ENCODE data around the gene LARGE1. TPM values are rescaled to one million over a fixed set of nuclear protein-coding genes. Genes with fewer than 3 reads are reported as not detected.

LARGE1 gene
- total RNA-seq, 1 donor, result 15.0 TPM

DNA sequence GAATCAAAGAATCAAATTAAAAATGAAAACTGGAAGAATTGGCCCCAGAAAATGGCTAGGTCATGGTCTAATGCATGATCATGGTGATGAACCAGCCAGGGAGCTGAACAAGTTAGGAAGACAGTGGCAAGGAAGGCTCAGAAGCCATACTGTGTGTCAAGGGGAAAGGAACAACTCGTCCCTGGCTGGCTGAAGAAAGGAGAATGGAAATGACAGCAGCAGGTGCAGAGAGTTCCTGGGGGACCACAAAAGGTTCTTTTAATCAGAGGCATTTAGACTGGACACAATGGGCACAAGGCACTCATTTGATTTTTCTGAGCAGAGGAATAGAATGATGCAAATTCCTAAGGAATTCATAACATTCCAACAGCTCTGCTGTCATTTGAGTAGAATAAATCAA, 209.9 kb downstream of the LARGE1 start:
- no peak for DNase-seq (ENCODE audit: low read depth)
- H3K4me3 ChIP-seq (ENCODE audit: low read depth, low read length), result no peak overlapping the region
- TF ChIP-seq, protein P1, sequence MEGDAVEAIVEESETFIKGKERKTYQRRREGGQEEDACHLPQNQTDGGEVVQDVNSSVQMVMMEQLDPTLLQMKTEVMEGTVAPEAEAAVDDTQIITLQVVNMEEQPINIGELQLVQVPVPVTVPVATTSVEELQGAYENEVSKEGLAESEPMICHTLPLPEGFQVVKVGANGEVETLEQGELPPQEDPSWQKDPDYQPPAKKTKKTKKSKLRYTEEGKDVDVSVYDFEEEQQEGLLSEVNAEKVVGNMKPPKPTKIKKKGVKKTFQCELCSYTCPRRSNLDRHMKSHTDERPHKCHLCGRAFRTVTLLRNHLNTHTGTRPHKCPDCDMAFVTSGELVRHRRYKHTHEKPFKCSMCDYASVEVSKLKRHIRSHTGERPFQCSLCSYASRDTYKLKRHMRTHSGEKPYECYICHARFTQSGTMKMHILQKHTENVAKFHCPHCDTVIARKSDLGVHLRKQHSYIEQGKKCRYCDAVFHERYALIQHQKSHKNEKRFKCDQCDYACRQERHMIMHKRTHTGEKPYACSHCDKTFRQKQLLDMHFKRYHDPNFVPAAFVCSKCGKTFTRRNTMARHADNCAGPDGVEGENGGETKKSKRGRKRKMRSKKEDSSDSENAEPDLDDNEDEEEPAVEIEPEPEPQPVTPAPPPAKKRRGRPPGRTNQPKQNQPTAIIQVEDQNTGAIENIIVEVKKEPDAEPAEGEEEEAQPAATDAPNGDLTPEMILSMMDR (IDR thresholded peaks at IDR 0.05; ENCODE audit: insufficient read depth, low read length), result no peak

DNA sequence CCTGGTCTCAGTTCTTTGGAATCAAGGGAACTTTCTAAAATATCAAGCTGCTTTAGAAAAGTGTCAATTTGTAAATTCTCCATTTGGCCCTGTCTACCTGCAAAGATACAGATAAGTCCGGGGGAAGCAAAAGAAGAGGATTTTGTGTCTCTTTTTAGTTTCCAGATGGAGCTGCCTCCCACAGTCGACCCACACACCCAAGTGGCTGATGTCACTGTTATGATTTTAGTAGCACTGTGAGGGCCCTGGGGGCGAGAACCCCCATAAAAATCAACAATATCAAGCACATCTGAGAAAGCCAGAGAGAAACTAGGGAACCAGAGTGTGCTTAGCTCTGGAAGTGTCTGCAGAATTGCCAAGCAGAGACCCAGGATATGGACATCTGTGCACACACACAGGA, 212.7 kb downstream of the LARGE1 start:
- no peak for DNase-seq (ENCODE audit: low read depth)
- no peak overlapping the region for H3K4me3 ChIP-seq (ENCODE audit: low read depth, low read length)
- TF ChIP-seq, protein P1 (IDR thresholded peaks at IDR 0.05; ENCODE audit: insufficient read depth, low read length), result no peak

GRCh38 chr22:33706100-33706499, 214.2 kb downstream of the LARGE1 start:
- DNase-seq (ENCODE audit: low read depth), result no peak
- H3K4me3 ChIP-seq (ENCODE audit: low read depth, low read length), result no peak overlapping the region
- TF ChIP-seq, protein P1 (IDR thresholded peaks at IDR 0.05; ENCODE audit: insufficient read depth, low read length), result no peak

DNA sequence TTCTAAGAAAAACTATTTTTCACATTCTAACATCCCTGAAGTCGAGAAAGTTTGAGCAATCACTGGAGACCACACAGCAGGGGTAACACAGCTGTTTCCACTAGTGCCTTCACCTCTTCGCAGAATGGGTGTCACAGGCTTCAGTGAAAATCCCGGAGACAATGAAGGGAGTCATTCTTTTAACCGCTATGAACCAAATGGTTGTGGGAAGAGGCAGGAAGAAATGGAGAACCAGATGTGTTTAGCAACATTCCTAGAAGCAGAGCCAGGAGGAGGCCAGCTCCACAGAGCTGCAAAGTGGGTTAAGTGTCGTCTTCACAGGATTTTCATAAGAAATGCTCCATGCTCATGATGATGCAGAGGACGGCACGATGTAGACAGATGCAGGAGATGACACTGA, 221.1 kb downstream of the LARGE1 start:
- no peak overlapping the region for H3K4me3 ChIP-seq (ENCODE audit: low read depth, low read length)
- TF ChIP-seq, protein P1 (IDR thresholded peaks at IDR 0.05; ENCODE audit: insufficient read depth, low read length), result no peak
- no peak for DNase-seq (ENCODE audit: low read depth)

DNA sequence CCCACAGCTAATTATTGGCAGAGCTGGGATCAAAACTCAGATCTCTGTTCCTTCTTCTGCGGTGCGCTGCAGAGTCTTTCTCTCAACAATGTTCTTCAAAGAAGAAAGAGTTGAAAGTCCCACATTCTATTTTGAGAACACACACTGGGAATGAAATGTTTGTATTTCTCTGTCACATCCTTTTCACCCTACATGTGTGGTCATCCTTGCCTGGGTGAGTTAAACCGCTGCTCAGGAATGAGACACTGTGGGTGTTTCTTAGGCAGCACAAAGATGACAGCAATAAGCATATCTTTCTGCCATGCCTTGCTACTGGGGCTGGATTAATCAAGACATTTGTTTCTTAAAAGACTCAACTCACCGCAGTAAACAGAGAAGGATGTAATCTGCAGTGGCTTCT, 222.6 kb downstream of the LARGE1 start:
- TF ChIP-seq, protein P1 (IDR thresholded peaks at IDR 0.05; ENCODE audit: insufficient read depth, low read length), result no peak
- H3K4me3 ChIP-seq (ENCODE audit: low read depth, low read length), result no peak overlapping the region
- DNase-seq (ENCODE audit: low read depth), result no peak

DNA sequence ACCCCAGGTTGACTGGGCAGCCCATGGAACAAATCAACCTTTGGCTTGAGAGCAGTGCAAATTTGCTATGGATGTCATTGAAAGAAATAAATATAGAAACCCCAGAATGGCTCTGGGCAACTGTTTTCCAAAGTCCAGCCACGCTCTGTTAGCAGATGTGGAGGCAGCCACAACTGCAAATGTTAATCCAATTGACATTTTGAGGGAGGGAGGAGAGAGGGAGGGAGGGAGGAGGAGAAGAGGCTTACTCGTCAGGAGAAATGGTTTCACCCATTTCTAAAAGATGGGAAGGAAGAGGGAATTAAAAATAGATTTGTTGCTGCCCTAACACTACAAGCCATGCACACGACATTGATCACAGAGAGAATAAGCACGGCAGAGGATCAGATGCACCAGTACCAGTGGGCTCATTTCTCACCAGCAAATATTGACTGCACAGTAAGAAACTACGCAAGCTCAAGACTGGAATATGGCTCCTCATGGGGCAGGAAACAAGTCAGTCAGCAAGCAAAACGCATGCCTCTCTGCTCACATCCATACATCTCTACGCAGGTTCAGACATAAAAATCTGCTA, 229.1 kb downstream of the LARGE1 start:
- TF ChIP-seq, protein P1 (IDR thresholded peaks at IDR 0.05; ENCODE audit: insufficient read depth, low read length), result no peak
- no peak for DNase-seq (ENCODE audit: low read depth)
- no peak overlapping the region for H3K4me3 ChIP-seq (ENCODE audit: low read depth, low read length)

- H3K4me3 ChIP-seq (ENCODE audit: low read depth, low read length), result no peak overlapping the region
- DNase-seq (ENCODE audit: low read depth), result no peak
- TF ChIP-seq, protein P1 (IDR thresholded peaks at IDR 0.05; ENCODE audit: insufficient read depth, low read length), result no peak
These were observed 231.4 kb downstream of the LARGE1 start for GRCh38 chr22:33688903-33689302.
